MM.1S (cell line): Measurements from ENCODE around the gene ZNF474.

Experiments used
- DNase-seq: peaks from one replicate; pipeline ENCODE4 v3.0.0-alpha.2; 2015
- H2AFZ ChIP-seq: fragments of 300-600 bp; sonication (generic); 2 replicates; pipeline ENCODE4 v1.6.0; 2016; ENCODE audit warnings: antibody characterized with exemption, low read length
- H3F3A ChIP-seq: fragments of 300-600 bp; sonication (generic); 2 replicates; pipeline ENCODE4 v1.6.1; 2016; ENCODE audit warnings: mild to moderate bottlenecking, antibody characterized with exemption, low read length, moderate library complexity, mixed read lengths; ENCODE audit not compliant: insufficient read depth
- H3K27ac ChIP-seq: fragments of 300-600 bp; sonication (generic); 2 replicates; pipeline ENCODE4 v1.5.1; 2016; ENCODE audit warnings: mild to moderate bottlenecking, low read length
- H3K27me3 ChIP-seq: fragments of 300-600 bp; sonication (generic); replicated peaks from 2 replicates; pipeline ENCODE4 v1.6.0; 2016; ENCODE audit warnings: low read length; ENCODE audit not compliant: insufficient read depth
- H3K36me3 ChIP-seq: fragments of 300-600 bp; sonication (generic); replicated peaks from 2 replicates; pipeline ENCODE4 v1.6.1; 2016; ENCODE audit warnings: mild to moderate bottlenecking, low read length, mixed read lengths; ENCODE audit not compliant: insufficient read depth
- H3K4me1 ChIP-seq: fragments of 300-600 bp; sonication (generic); 2 replicates; pipeline ENCODE4 v1.6.1; 2016; ENCODE audit warnings: low read length, mixed read lengths
- H3K4me2 ChIP-seq: fragments of 300-600 bp; sonication (generic); 2 replicates; pipeline ENCODE4 v1.6.0; 2016; ENCODE audit warnings: low read depth, low read length
- H3K4me3 ChIP-seq: fragments of 300-600 bp; sonication (generic); 2 replicates; pipeline ENCODE4 v1.5.1; 2016; ENCODE audit warnings: low read length, mixed read lengths
- H3K79me2 ChIP-seq: fragments of 300-600 bp; sonication (generic); 2 replicates; pipeline ENCODE4 v1.6.1; 2016; ENCODE audit warnings: mixed run types, low read length, mixed read lengths
- H3K9ac ChIP-seq: fragments of 300-600 bp; sonication (generic); 2 replicates; pipeline ENCODE4 v1.6.1; 2016; ENCODE audit warnings: low read length, mixed read lengths
- H3K9me2 ChIP-seq: fragments of 300-600 bp; sonication (generic); replicated peaks from 2 replicates; pipeline ENCODE4 v1.6.1; 2016; ENCODE audit warnings: mild to moderate bottlenecking, low read length, mixed read lengths; ENCODE audit not compliant: insufficient read depth
- H3K9me3 ChIP-seq: fragments of 300-600 bp; sonication (generic); replicated peaks from 2 replicates; pipeline ENCODE4 v1.6.1; 2016; ENCODE audit warnings: mild to moderate bottlenecking, low read length, mixed read lengths; ENCODE audit not compliant: insufficient read depth
- H4K20me1 ChIP-seq: fragments of 300-600 bp; sonication (generic); 2 replicates; pipeline ENCODE4 v1.6.1; 2016; ENCODE audit warnings: mild to moderate bottlenecking, low read length, moderate library complexity, mixed read lengths; ENCODE audit not compliant: insufficient read depth
- EZH2 ChIP-seq: fragments of 300-600 bp; sonication (generic); optimal IDR thresholded peaks from 2 replicates; pipeline ENCODE3; 2017; ENCODE audit warnings: low read depth, mild to moderate bottlenecking, antibody characterized with exemption, low read length, mixed read lengths
- EZH2phosphoT487 ChIP-seq: fragments of 300-600 bp; sonication (generic); IDR thresholded peaks from 2 replicates; pipeline ENCODE4 v1.6.1; 2018; ENCODE audit warnings: antibody characterized with exemption, low read length
- TF ChIP-seq, protein P1 (sequence below): fragments of 300-600 bp; sonication (generic); IDR thresholded peaks from 2 replicates; pipeline ENCODE4 v1.5.1; 2016; ENCODE audit warnings: antibody characterized with exemption, low read length, mixed read lengths

Gene ZNF474

DNA sequence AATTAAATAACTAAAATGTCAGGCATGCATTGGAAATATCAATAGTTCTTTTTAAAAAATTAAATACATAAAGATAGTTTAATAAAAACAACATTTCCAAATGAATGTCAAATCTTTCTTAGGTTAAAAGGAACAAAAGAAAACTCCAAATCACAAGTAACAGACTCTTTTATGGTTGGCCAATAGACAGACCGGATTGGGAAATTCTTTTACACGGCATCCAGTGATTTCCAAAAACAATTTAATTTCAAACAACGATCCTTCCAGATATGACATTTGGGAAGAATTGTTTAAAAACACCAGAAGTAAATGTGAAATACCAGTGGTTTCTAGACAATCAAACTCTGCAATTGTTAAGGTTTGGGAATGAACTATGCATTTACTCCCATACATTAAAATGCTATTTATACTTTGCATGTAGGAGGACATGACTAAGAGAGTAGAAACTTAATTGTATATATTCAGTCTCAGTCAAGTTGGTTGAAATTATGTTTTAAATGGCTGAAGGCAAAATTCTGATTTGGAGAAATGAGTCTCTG lies 32.8 kb downstream of the ZNF474 start:
- H3K9me2 ChIP-seq: no peaks in the 10 kb centered on the region
- H3F3A ChIP-seq: no peaks in the 10 kb centered on the region
- no peak for DNase-seq
- no peak overlapping the region for H3K9ac ChIP-seq
- H3K27ac ChIP-seq: no peak overlapping the region
- no peaks in the 10 kb centered on the region for H3K36me3 ChIP-seq
- no peaks in the 10 kb centered on the region for H3K27me3 ChIP-seq
- no peaks in the 10 kb centered on the region for H3K4me1 ChIP-seq
- H3K4me3 ChIP-seq: no peak overlapping the region
- no peak overlapping the region for H2AFZ ChIP-seq
- no peaks in the 10 kb centered on the region for H3K9me3 ChIP-seq
- H4K20me1 ChIP-seq: no peaks in the 10 kb centered on the region
- TF ChIP-seq, protein P1, sequence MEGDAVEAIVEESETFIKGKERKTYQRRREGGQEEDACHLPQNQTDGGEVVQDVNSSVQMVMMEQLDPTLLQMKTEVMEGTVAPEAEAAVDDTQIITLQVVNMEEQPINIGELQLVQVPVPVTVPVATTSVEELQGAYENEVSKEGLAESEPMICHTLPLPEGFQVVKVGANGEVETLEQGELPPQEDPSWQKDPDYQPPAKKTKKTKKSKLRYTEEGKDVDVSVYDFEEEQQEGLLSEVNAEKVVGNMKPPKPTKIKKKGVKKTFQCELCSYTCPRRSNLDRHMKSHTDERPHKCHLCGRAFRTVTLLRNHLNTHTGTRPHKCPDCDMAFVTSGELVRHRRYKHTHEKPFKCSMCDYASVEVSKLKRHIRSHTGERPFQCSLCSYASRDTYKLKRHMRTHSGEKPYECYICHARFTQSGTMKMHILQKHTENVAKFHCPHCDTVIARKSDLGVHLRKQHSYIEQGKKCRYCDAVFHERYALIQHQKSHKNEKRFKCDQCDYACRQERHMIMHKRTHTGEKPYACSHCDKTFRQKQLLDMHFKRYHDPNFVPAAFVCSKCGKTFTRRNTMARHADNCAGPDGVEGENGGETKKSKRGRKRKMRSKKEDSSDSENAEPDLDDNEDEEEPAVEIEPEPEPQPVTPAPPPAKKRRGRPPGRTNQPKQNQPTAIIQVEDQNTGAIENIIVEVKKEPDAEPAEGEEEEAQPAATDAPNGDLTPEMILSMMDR: no peak
- TF ChIP-seq EZH2phosphoT487: no peak
- no peak for TF ChIP-seq EZH2
- no peaks in the 10 kb centered on the region for H3K79me2 ChIP-seq
- no peak overlapping the region for H3K4me2 ChIP-seq

DNA sequence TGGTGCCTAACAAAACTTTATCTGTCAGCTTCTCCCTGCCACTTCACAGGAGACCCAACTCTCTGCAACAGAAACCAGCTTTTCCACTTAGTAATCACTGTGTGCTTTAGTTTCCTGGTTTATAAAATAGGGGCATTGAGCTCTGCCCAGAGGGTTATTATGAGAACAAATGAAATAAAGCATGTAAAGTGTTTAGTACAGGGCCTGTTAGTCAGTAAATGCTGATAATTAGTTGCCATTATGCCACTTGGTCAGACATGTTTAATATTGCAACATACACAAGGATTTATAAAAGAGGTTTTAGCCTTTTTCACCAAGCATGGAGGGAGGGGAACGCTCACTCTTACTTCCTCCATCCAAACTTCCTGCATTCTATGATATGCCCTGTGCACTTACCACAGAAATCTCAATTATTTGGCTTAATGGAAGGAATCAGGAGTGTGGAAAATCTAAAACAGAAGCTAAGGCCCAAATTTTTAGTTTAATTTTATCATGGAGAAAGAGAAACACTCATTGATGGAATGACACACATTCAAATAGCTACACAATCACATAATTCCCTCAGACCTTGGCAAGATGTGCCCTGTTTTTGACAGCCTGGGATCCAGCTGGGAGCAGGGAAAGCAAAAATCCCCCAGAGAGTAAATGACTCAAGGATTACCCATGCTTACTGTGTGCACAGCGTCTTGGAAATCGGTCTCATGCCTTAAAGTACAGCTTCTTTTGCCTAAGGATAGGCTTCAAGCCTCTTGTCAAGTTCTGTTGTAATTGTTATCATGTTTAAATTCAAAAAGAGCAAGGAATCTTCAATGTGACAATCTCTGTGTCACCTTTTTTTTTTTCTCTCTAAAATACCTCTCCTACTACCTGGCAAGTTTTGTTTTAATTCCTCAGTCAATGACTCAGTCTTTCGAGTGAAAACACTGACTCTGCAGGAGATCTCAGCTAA lies 34.0 kb downstream of the ZNF474 start:
- no peaks in the 10 kb centered on the region for H3K9me3 ChIP-seq
- TF ChIP-seq, protein P1: no peak
- H3K4me2 ChIP-seq: no peak overlapping the region
- H3K79me2 ChIP-seq: no peaks in the 10 kb centered on the region
- no peaks in the 10 kb centered on the region for H3K4me1 ChIP-seq
- no peaks in the 10 kb centered on the region for H3K36me3 ChIP-seq
- no peaks in the 10 kb centered on the region for H3F3A ChIP-seq
- no peak overlapping the region for H3K4me3 ChIP-seq
- no peak overlapping the region for H2AFZ ChIP-seq
- H3K9ac ChIP-seq: no peak overlapping the region
- no peaks in the 10 kb centered on the region for H3K27me3 ChIP-seq
- no peaks in the 10 kb centered on the region for H3K9me2 ChIP-seq
- no peaks in the 10 kb centered on the region for H4K20me1 ChIP-seq
- no peak for DNase-seq
- no peak overlapping the region for H3K27ac ChIP-seq

DNA sequence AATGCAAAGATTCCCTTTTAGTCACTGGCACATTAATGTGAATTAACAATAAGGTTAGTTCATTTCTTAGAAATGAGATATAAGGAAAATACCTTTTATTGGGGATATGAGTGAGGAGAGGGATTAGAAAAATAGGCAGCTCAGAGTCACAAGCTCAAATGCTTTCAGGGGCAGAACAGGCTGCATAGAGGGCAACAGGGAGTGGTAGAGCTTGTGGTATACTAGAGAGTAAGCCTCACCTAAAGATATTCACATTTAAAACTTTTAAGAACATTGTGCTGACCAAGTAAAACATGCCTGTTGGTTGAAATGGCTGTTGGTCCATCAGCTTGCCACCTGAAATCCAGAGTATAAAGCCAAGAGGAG lies 34.7 kb downstream of the ZNF474 start:
- no peak for DNase-seq
- no peaks in the 10 kb centered on the region for H3K36me3 ChIP-seq
- H4K20me1 ChIP-seq: no peaks in the 10 kb centered on the region
- H3K9ac ChIP-seq: no peak overlapping the region
- H3K27ac ChIP-seq: no peak overlapping the region
- no peak overlapping the region for H3K4me3 ChIP-seq
- TF ChIP-seq EZH2phosphoT487 (no peak), EZH2 (no peak)
- TF ChIP-seq, protein P1: no peak
- no peaks in the 10 kb centered on the region for H3K27me3 ChIP-seq
- H3K4me2 ChIP-seq: no peak overlapping the region
- no peaks in the 10 kb centered on the region for H3F3A ChIP-seq
- no peaks in the 10 kb centered on the region for H3K4me1 ChIP-seq
- H3K79me2 ChIP-seq: no peaks in the 10 kb centered on the region
- no peak overlapping the region for H2AFZ ChIP-seq
- no peaks in the 10 kb centered on the region for H3K9me2 ChIP-seq
- H3K9me3 ChIP-seq: no peaks in the 10 kb centered on the region
